Measurements from ENCODE around the gene TOP3B. TPM values are rescaled to one million over a fixed set of nuclear protein-coding genes. Genes with fewer than 3 reads are reported as not detected.
A peak's percentile ranks its signal among the peaks of the same experiment; 100 is the strongest.

TOP3B gene
- total and polyA plus RNA-seq, 9 of the 15 experiments (the other 6 are each of a cell fraction or from before 2014, with no cell fraction given) = 3.0 to 188 (median 112) TPM

GRCh38 chr22:21939461-21939913 is 43.1 kb downstream of the TOP3B start (continued):
- TF ChIP-seq HEY1 (CRISPR knock-in tag; IDR thresholded peaks at IDR 0.05; ENCODE audit: borderline replicate concordance) = no peak
- TF ChIP-seq CHD2 (IDR thresholded peaks at IDR 0.05; ENCODE audit: low read depth, low read length) = 0 out of 2 replicates have a peak, but pooled peaks have one; percentile 21
- no peak for TF ChIP-seq KAT2B (IDR thresholded peaks at IDR 0.05; ENCODE audit: low read depth, low read length)
- TF ChIP-seq GTF2F1 (IDR thresholded peaks at IDR 0.05; ENCODE audit: low read depth, low read length) = 0 out of 2 replicates have a peak, but pooled peaks have one; percentile 51
- TF ChIP-seq PTTG1 (tag; IDR thresholded peaks at IDR 0.05; ENCODE audit: low read depth) = no peak
- no peak for TF ChIP-seq ZKSCAN1 (IDR thresholded peaks at IDR 0.05; ENCODE audit: low read depth, low read length)
- TF ChIP-seq, protein P1, sequence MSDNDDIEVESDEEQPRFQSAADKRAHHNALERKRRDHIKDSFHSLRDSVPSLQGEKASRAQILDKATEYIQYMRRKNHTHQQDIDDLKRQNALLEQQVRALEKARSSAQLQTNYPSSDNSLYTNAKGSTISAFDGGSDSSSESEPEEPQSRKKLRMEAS (CRISPR knock-in tag; IDR thresholded peaks at IDR 0.05) = no peak
- TF ChIP-seq FOXJ2 (tag; IDR thresholded peaks at IDR 0.05) = no peak
- 0 out of 2 replicates have a peak, but pooled peaks have one; percentile 7 for TF ChIP-seq SMC3 (conservative IDR thresholded peaks at IDR 0.05; ENCODE audit: insufficient read depth, low read depth, low read length)
- TF ChIP-seq KDM1A (IDR thresholded peaks at IDR 0.05) = no peak
- TF ChIP-seq ZNF436 (CRISPR knock-in tag; IDR thresholded peaks at IDR 0.05) = no peak
- TF ChIP-seq, protein P2, sequence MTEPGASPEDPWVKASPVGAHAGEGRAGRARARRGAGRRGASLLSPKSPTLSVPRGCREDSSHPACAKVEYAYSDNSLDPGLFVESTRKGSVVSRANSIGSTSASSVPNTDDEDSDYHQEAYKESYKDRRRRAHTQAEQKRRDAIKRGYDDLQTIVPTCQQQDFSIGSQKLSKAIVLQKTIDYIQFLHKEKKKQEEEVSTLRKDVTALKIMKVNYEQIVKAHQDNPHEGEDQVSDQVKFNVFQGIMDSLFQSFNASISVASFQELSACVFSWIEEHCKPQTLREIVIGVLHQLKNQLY (CRISPR knock-in tag; conservative IDR thresholded peaks at IDR 0.05) = 0 out of 4 replicates have a peak, but pooled peaks of 1 of the 2 experiments have one; percentile 75
- no peak for TF ChIP-seq MTF1 (CRISPR knock-in tag; IDR thresholded peaks at IDR 0.05; ENCODE audit: borderline replicate concordance)
- TF ChIP-seq, protein P3, sequence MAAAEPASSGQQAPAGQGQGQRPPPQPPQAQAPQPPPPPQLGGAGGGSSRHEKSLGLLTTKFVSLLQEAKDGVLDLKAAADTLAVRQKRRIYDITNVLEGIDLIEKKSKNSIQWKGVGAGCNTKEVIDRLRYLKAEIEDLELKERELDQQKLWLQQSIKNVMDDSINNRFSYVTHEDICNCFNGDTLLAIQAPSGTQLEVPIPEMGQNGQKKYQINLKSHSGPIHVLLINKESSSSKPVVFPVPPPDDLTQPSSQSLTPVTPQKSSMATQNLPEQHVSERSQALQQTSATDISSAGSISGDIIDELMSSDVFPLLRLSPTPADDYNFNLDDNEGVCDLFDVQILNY (CRISPR knock-in tag; IDR thresholded peaks at IDR 0.05) = no peak
- TF ChIP-seq CREM (IDR thresholded peaks at IDR 0.05; ENCODE audit: low read depth) = no peak
- TF ChIP-seq DNMT1 (IDR thresholded peaks at IDR 0.05) = no peak
- TF ChIP-seq HDGF (IDR thresholded peaks at IDR 0.05) = no peak
- TF ChIP-seq MEF2D (tag; conservative IDR thresholded peaks at IDR 0.05; ENCODE audit: low read depth) = no peak
- no peak for TF ChIP-seq NR3C1 (CRISPR knock-in tag; IDR thresholded peaks at IDR 0.05)
- no peak for TF ChIP-seq CUX1 (CRISPR knock-in tag; IDR thresholded peaks at IDR 0.05)
